Measurements from ENCODE around the gene MCFD2. TPM values are rescaled to one million over a fixed set of nuclear protein-coding genes. Genes with fewer than 3 reads are reported as not detected.

Gene MCFD2
- total RNA-seq, 1 donor: 265 TPM

GRCh38 chr2:46950314-46950713 is 34.7 kb upstream of the MCFD2 start:
- no peak overlapping the region for H3K4me3 ChIP-seq (ENCODE audit: low read depth, low read length)
- TF ChIP-seq CTCF (IDR thresholded peaks at IDR 0.05; ENCODE audit: insufficient read depth, low read length): no peak
- DNase-seq (ENCODE audit: low read depth): peak; percentile 48

GRCh38 chr2:46947841-46948240 is 32.2 kb upstream of the MCFD2 start:
- no peak for TF ChIP-seq CTCF (IDR thresholded peaks at IDR 0.05; ENCODE audit: insufficient read depth, low read length)
- no peak overlapping the region for H3K4me3 ChIP-seq (ENCODE audit: low read depth, low read length)
- no peak for DNase-seq (ENCODE audit: low read depth)

- no peak for TF ChIP-seq CTCF (IDR thresholded peaks at IDR 0.05; ENCODE audit: insufficient read depth, low read length)
- DNase-seq (ENCODE audit: low read depth): no peak
- H3K4me3 ChIP-seq (ENCODE audit: low read depth, low read length): no peak overlapping the region
These were observed 30.1 kb upstream of the MCFD2 start for GRCh38 chr2:46945671-46946070.

- no peak for DNase-seq (ENCODE audit: low read depth)
- peak overlapping the region; percentile 94 for H3K4me3 ChIP-seq (ENCODE audit: low read depth, low read length)
- no peak for TF ChIP-seq CTCF (IDR thresholded peaks at IDR 0.05; ENCODE audit: insufficient read depth, low read length)
These were observed 28.5 kb upstream of the MCFD2 start for GRCh38 chr2:46943881-46944798.

- DNase-seq (ENCODE audit: low read depth): no peak
- H3K4me3 ChIP-seq (ENCODE audit: low read depth, low read length): peak overlapping the region; percentile 94
- TF ChIP-seq CTCF (IDR thresholded peaks at IDR 0.05; ENCODE audit: insufficient read depth, low read length): no peak
These were observed 27.5 kb upstream of the MCFD2 start for GRCh38 chr2:46942891-46943626.

GRCh38 chr2:46942143-46942526 is 26.5 kb upstream of the MCFD2 start:
- DNase-seq (ENCODE audit: low read depth): no peak
- H3K4me3 ChIP-seq (ENCODE audit: low read depth, low read length): peak overlapping the region; percentile 94
- TF ChIP-seq CTCF (IDR thresholded peaks at IDR 0.05; ENCODE audit: insufficient read depth, low read length): no peak

Data from fibroblast of the aortic adventitia (primary cell).